ENCODE measurements around the gene RGS6.

GRCh38 chr14:72291908-72292688 lies 359.9 kb downstream of the RGS6 start:
- TF ChIP-seq POLR2A (IDR thresholded peaks at IDR 0.05; ENCODE audit: low read depth, low read length) (no peak), POU2F2 (IDR thresholded peaks at IDR 0.05; ENCODE audit: low read depth, low read length) (no peak), POLR2AphosphoS5 (IDR thresholded peaks at IDR 0.05; ENCODE audit: low read depth, low read length) (no peak), PAX5 (IDR thresholded peaks at IDR 0.05; ENCODE audit: insufficient read depth, low read length, severe bottlenecking) (no peak), TAF1 (IDR thresholded peaks at IDR 0.05; ENCODE audit: low read depth, low read length) (no peak)
